GM23338 (cell line): ENCODE results near the gene EHBP1L1. TPM values are rescaled to one million over a fixed set of nuclear protein-coding genes. Genes with fewer than 3 reads are reported as not detected.

Experiments
- ATAC-seq: fragments of 200-7000 bp; cut with Tn5 transposase; 3 replicates; pipeline ENCODE4 v1.9.1; 2020
- DNase-seq: peaks from one replicate; pipeline ENCODE4 v3.0.0-alpha.2; 2015; ENCODE audit warnings: low spot score
- H2AFZ ChIP-seq: fragments of 200-600 bp; sonication (generic); 2 replicates; pipeline ENCODE4 v1.8.0; 2016; ENCODE audit warnings: antibody characterized with exemption, mild to moderate bottlenecking, moderate library complexity
- H3F3A ChIP-seq: fragments of 200-600 bp; sonication (generic); replicated peaks from 2 replicates; pipeline ENCODE4 v1.8.0; 2017; ENCODE audit warnings: antibody characterized with exemption, mixed run types, low read depth
- H3K27ac ChIP-seq: fragments of 200-600 bp; sonication (generic); 2 replicates; pipeline ENCODE4 v1.6.1; 2016; ENCODE audit warnings: low read depth
- H3K27me3 ChIP-seq: fragments of 200-600 bp; sonication (generic); 2 replicates; pipeline ENCODE4 v1.8.0; 2016; ENCODE audit warnings: mild to moderate bottlenecking, mixed run types, moderate library complexity; ENCODE audit not compliant: insufficient read depth
- H3K36me3 ChIP-seq: fragments of 200-600 bp; sonication (generic); 2 replicates; pipeline ENCODE4 v1.8.0; 2016; ENCODE audit warnings: mild to moderate bottlenecking; ENCODE audit not compliant: insufficient read depth
- H3K4me1 ChIP-seq: fragments of 200-600 bp; sonication (generic); 2 replicates; pipeline ENCODE4 v1.8.0; 2016; ENCODE audit warnings: mild to moderate bottlenecking, moderate library complexity; ENCODE audit not compliant: insufficient read depth
- H3K4me2 ChIP-seq: fragments of 200-600 bp; sonication (generic); 2 replicates; pipeline ENCODE4 v1.7.1; 2017; ENCODE audit warnings: mixed run types
- H3K4me3 ChIP-seq: fragments of 200-600 bp; sonication (generic); 2 replicates; pipeline ENCODE4 v1.6.1; 2016; ENCODE audit warnings: mixed run types
- H3K79me2 ChIP-seq: fragments of 200-600 bp; sonication (generic); replicated peaks from 2 replicates; pipeline ENCODE4 v1.8.0; 2017; ENCODE audit warnings: mild to moderate bottlenecking; ENCODE audit not compliant: insufficient read depth
- H3K9me2 ChIP-seq: fragments of 200-600 bp; sonication (generic); 2 replicates; pipeline ENCODE4 v1.8.0; 2017; ENCODE audit not compliant: insufficient read depth
- H4K20me1 ChIP-seq: fragments of 200-600 bp; sonication (generic); replicated peaks from 2 replicates; pipeline ENCODE4 v1.8.0; 2017; ENCODE audit warnings: mild to moderate bottlenecking; ENCODE audit not compliant: insufficient read depth
- H3K27ac Mint-ChIP-seq: 2 replicates; pipeline ENCODE4 v1.8.0; 2020; ENCODE audit warnings: inconsistent platforms, mild to moderate bottlenecking, moderate library complexity, mixed read lengths
- H3K27me3 Mint-ChIP-seq: 3 replicates; pipeline ENCODE4 v1.8.0; 2022; ENCODE audit warnings: low read depth, mild to moderate bottlenecking, moderate library complexity, mixed read lengths, inconsistent platforms; ENCODE audit not compliant: insufficient read depth, poor library complexity
- H3K36me3 Mint-ChIP-seq: 3 replicates; pipeline ENCODE4 v1.8.0; 2021; ENCODE audit warnings: low read depth, mild to moderate bottlenecking, inconsistent platforms, moderate library complexity, mixed read lengths
- H3K4me1 Mint-ChIP-seq: 3 replicates; pipeline ENCODE4 v1.8.0; 2020; ENCODE audit warnings: mild to moderate bottlenecking, inconsistent platforms, mixed read lengths
- H3K4me3 Mint-ChIP-seq: 3 replicates; pipeline ENCODE4 v1.8.0; 2021; ENCODE audit warnings: moderate library complexity, mild to moderate bottlenecking, inconsistent platforms, mixed read lengths
- H3K9me3 Mint-ChIP-seq: 3 replicates; pipeline ENCODE4 v1.8.0; 2020; ENCODE audit warnings: moderate library complexity, mild to moderate bottlenecking, inconsistent platforms, mixed read lengths
- CREB1 ChIP-seq: fragments of 250-450 bp; sonication (Bioruptor Pico); IDR thresholded peaks from 2 replicates; pipeline ENCODE4 v1.5.0; 2020; ENCODE audit warnings: low read depth, mild to moderate bottlenecking, moderate library complexity
- CTCF ChIP-seq, 2 experiments: fragments of 200-600 bp in 1 of 2; sonication (generic) in 1 of 2; conservative IDR thresholded peaks; 2 replicates each; pipeline versions ENCODE4 v1.5.1 to v1.6.1; 2016 to 2017; ENCODE audit warnings: antibody characterized with exemption in 2 of 2, low read depth in 2 of 2, mild to moderate bottlenecking in 2 of 2, moderate library complexity in 1 of 2
- ETS1 ChIP-seq: IDR thresholded peaks from 2 replicates; pipeline ENCODE4 v1.6.1; 2016; ENCODE audit warnings: antibody characterized with exemption
- JUNB ChIP-seq: IDR thresholded peaks from one replicate; pipeline ENCODE4 v1.6.1; 2016; ENCODE audit warnings: antibody characterized with exemption; ENCODE audit not compliant: unreplicated experiment
- NANOG ChIP-seq: IDR thresholded peaks from 2 replicates; pipeline ENCODE4 v1.6.1; 2016; ENCODE audit warnings: antibody characterized with exemption, borderline replicate concordance
- POLR2AphosphoS5 ChIP-seq: IDR thresholded peaks from 2 replicates; pipeline ENCODE4 v1.6.1; 2016; ENCODE audit warnings: antibody characterized with exemption, low read depth
- STAT1 ChIP-seq: IDR thresholded peaks from one replicate; pipeline ENCODE4 v1.6.1; 2016; ENCODE audit warnings: antibody characterized with exemption; ENCODE audit not compliant: unreplicated experiment
- ZNF114 ChIP-seq: fragments of 250-450 bp; sonication (Bioruptor Pico); IDR thresholded peaks from 2 replicates; pipeline ENCODE4 v1.5.0; 2020; ENCODE audit warnings: mild to moderate bottlenecking, moderate library complexity
- ZNF331 ChIP-seq: fragments of 250-450 bp; sonication (Bioruptor Pico); IDR thresholded peaks from 2 replicates; pipeline ENCODE4 v1.5.0; 2020; ENCODE audit warnings: low read depth, mild to moderate bottlenecking, moderate library complexity
- ZNF462 ChIP-seq: fragments of 250-450 bp; sonication (Bioruptor Pico); IDR thresholded peaks from 2 replicates; pipeline ENCODE4 v1.5.0; 2020; ENCODE audit warnings: mild to moderate bottlenecking, moderate library complexity
- polyA plus RNA-seq: library from polyadenylated mRNA; unstranded; fragments of >200 nt; fragmentation: Nextera tagmentation; extraction: Ambion mirVana; gene quantifications from 2 replicates; pipeline ENCODE4 v1.2.1, GENCODE V29; 2016
- total RNA-seq: library from RNA; depleted of rRNA; stranded (reverse); fragments of >200 nt; shearing (Covaris generic); gene quantifications from 2 replicates; pipeline ENCODE4 v1.2.3, GENCODE V29; 2014

The EHBP1L1 gene
- total and polyA plus RNA-seq, 2 experiments from 2014 or later = 2.9 to 10.9 TPM

- TF ChIP-seq ZNF462 (CRISPR knock-in tag) (no peak), ZNF331 (CRISPR knock-in tag) (no peak)
Observed at GRCh38 chr11:65604258-65604657, 28.4 kb downstream of the EHBP1L1 start (continued).

GRCh38 chr11:65606876-65607613, 31.2 kb downstream of the EHBP1L1 start:
- Mint-ChIP-seq H3K27ac (no peak overlapping the region; the same call in 1 of the 2 replicates), H3K4me1 (peaks cover 12% of the 10 kb centered on the region), H3K4me3 (peak overlapping the region; percentile 70), H3K9me3 (no peaks in the 10 kb centered on the region), H3K27me3 (peaks cover 15% of the 10 kb centered on the region), H3K36me3 (peaks cover 17% of the 10 kb centered on the region)
- H3K4me3 ChIP-seq = peak overlapping the region; percentile 63
- ATAC-seq = peak; percentile 96
- H4K20me1 ChIP-seq = no peaks in the 10 kb centered on the region; the same call in 1 of the 2 replicates
- peak overlapping the region; percentile 81 for H3K4me2 ChIP-seq
- H3K9me2 ChIP-seq = no peaks in the 10 kb centered on the region
- H3K27ac ChIP-seq = peak overlapping the region; percentile 78; the same call in 1 of the 2 replicates
- H3K27me3 ChIP-seq = no peaks in the 10 kb centered on the region
- DNase-seq = peak; percentile 99
- peaks cover 13% of the 10 kb centered on the region for H3K4me1 ChIP-seq
- peaks cover under 1% of the 10 kb centered on the region; the same call in 1 of the 2 replicates for H3K79me2 ChIP-seq
- H3F3A ChIP-seq = peaks cover 18% of the 10 kb centered on the region
- H2AFZ ChIP-seq = peak overlapping the region; percentile 86; the same call in 1 of the 2 replicates
- no peaks in the 10 kb centered on the region for H3K36me3 ChIP-seq
- no peak for TF ChIP-seq NANOG
- TF ChIP-seq ZNF331 (CRISPR knock-in tag) = no peak
- peak; percentile 62; the same call in 1 of the 2 replicates for TF ChIP-seq POLR2AphosphoS5
- TF ChIP-seq JUNB = no peak
- TF ChIP-seq ZNF114 (CRISPR knock-in tag) = no peak
- no peak for TF ChIP-seq ETS1
- TF ChIP-seq CTCF (conservative IDR thresholded peaks at IDR 0.05; ENCODE audit: low read depth in 2 of 2) = no peak
- peak; percentile 70 for TF ChIP-seq CREB1
- TF ChIP-seq STAT1 = no peak
